Measurements from ENCODE around the gene ZC2HC1B. TPM values are rescaled to one million over a fixed set of nuclear protein-coding genes. Genes with fewer than 3 reads are reported as not detected.

The ZC2HC1B gene
- polyA plus RNA-seq, 1 of the 3 experiments (the other 2 are of a cell fraction): not detected

- TF ChIP-seq IRF3 (IDR thresholded peaks at IDR 0.05; ENCODE audit: low read depth, low read length) (no peak), FOSL2 (IDR thresholded peaks at IDR 0.05; ENCODE audit: borderline replicate concordance, low read depth) (no peak), USF2 (IDR thresholded peaks at IDR 0.05; ENCODE audit: borderline replicate concordance, low read depth, low read length) (no peak), POLR2AphosphoS5 (IDR thresholded peaks at IDR 0.05; ENCODE audit: low read depth, low read length) (no peak), RCOR1 (IDR thresholded peaks at IDR 0.05; ENCODE audit: low read length) (no peak)
These were observed 70.1 kb downstream of the ZC2HC1B start (continued) for GRCh38 chr6:143934331-143934730.

GRCh38 chr6:143934867-143935266, 70.6 kb downstream of the ZC2HC1B start:
- Histone ChIP-seq H3K27me3 (ENCODE audit: insufficient read depth) (no peaks in the 10 kb centered on the region), H3K9ac (no peak overlapping the region), H3K79me2 (ENCODE audit: insufficient read depth) (no peaks in the 10 kb centered on the region), H3F3A (replicated peaks; ENCODE audit: insufficient read depth) (no peaks in the 10 kb centered on the region), H2AFZ (ENCODE audit: low read depth) (no peak overlapping the region), H3K9me2 (no peaks in the 10 kb centered on the region), H3K4me2 (no peak overlapping the region), H3K4me3 (ENCODE audit: low read depth in 2 of 2, low read length in 1 of 2) (no peak overlapping the region), H3K4me1 (ENCODE audit: control insufficient read depth in 1 of 2, insufficient read depth in 2 of 2, low read depth in 1 of 2, low read length in 1 of 2) (no peaks in the 10 kb centered on the region), H4K20me1 (ENCODE audit: insufficient read depth) (no peaks in the 10 kb centered on the region), H3K27ac (ENCODE audit: low read depth in 2 of 2, low read length in 1 of 2) (no peak overlapping the region), H3K36me3 (replicated peaks in 1 of 2; ENCODE audit: control insufficient read depth in 1 of 2, insufficient read depth in 2 of 2, low read length in 1 of 2) (no peaks in the 10 kb centered on the region), H3K9me3 (no peaks in the 10 kb centered on the region)
- 21% methylated on average over 2 of the region's 4 CpGs for WGBS (ENCODE audit: low lambda C conversion rate)
- TF ChIP-seq MEF2A (IDR thresholded peaks at IDR 0.05; ENCODE audit: borderline replicate concordance, low read depth) (no peak), RFX5 (IDR thresholded peaks at IDR 0.05; ENCODE audit: low read length) (no peak), CHD2 (IDR thresholded peaks at IDR 0.05; ENCODE audit: low read length, partially characterized antibody) (no peak), NFIC (IDR thresholded peaks at IDR 0.05; ENCODE audit: borderline replicate concordance) (no peak), RXRA (IDR thresholded peaks at IDR 0.05; ENCODE audit: borderline replicate concordance, low read depth) (no peak), RCOR1 (IDR thresholded peaks at IDR 0.05; ENCODE audit: low read length) (no peak), USF1 (IDR thresholded peaks at IDR 0.05; ENCODE audit: borderline replicate concordance, low read depth) (no peak), RAD21 (IDR thresholded peaks at IDR 0.05; ENCODE audit: low read length) (no peak), MAX (IDR thresholded peaks at IDR 0.05; ENCODE audit: low read depth) (no peak), GABPA (IDR thresholded peaks at IDR 0.05; ENCODE audit: low read depth) (no peak), CTCF (IDR thresholded peaks at IDR 0.05) (no peak), FOSL2 (IDR thresholded peaks at IDR 0.05; ENCODE audit: borderline replicate concordance, low read depth) (no peak), TAF1 (IDR thresholded peaks at IDR 0.05; ENCODE audit: borderline replicate concordance, low read depth, low read length) (no peak), NRF1 (IDR thresholded peaks at IDR 0.05; ENCODE audit: low read depth, low read length) (no peak), POLR2AphosphoS5 (IDR thresholded peaks at IDR 0.05; ENCODE audit: low read depth, low read length) (no peak), GATA2 (CRISPR knock-in tag; IDR thresholded peaks at IDR 0.05) (no peak), MXI1 (IDR thresholded peaks at IDR 0.05; ENCODE audit: low read depth, low read length) (no peak), SMC3 (IDR thresholded peaks at IDR 0.05; ENCODE audit: low read depth, low read length) (no peak), USF2 (IDR thresholded peaks at IDR 0.05; ENCODE audit: borderline replicate concordance, low read depth, low read length) (no peak), FOXJ3 (CRISPR knock-in tag; IDR thresholded peaks at IDR 0.05) (no peak)
- DNase-seq: no peak
- POLR2A ChIA-PET: no interaction called here
- CTCF ChIA-PET: interaction anchor here (1.6 kb wide), 1 partner anchor 78 kb away, joined by 5 read pairs; no protein-coding TSS in a partner anchor
